HCT116 (cell line): ENCODE data around the gene EHMT1. TPM values are rescaled to one million over a fixed set of nuclear protein-coding genes. Genes with fewer than 3 reads are reported as not detected.

Source experiments
- ATAC-seq: fragments of 200-7000 bp; cut with Tn5 transposase; 2 replicates; pipeline ENCODE4 v1.9.1; 2020; ENCODE audit warnings: mild to moderate bottlenecking, moderate library complexity
- BruUV-seq: library from RNA; stranded (reverse); fragments of 400-500 nt; replicated peaks from 2 replicates; lab custom pipeline; 2021; lab: Mats Ljungman, UMichigan
- CTCF ChIA-PET: fragments of 300-600 bp; sonication (Branson Sonifier 250); formaldehyde crosslinking; loops from one replicate; lab custom pipeline; 2021; ENCODE audit warnings: antibody characterized with exemption; lab: Charles Lee
- POLR2A ChIA-PET: fragments of 300-600, 350-600 bp; sonication (Branson Sonifier 250); formaldehyde crosslinking; loops from one replicate; lab custom pipeline; 2021; ENCODE audit warnings: antibody characterized with exemption; lab: Charles Lee
- RAD21 ChIA-PET, 2 experiments: fragments of 300-600 bp; sonication (Branson Sonifier 250); formaldehyde crosslinking; loops; one replicate each; lab custom pipeline; 2023; ENCODE audit warnings: low total read pairs in 2 of 2; ENCODE audit not compliant: uncharacterized antibody in 2 of 2, unreplicated experiment in 2 of 2, low non-redundant PET in 1 of 2; lab: Charles Lee
- DNase-seq: peaks from one replicate; pipeline ENCODE4 v3.0.0-alpha.2; 2010; ENCODE audit warnings: low read depth, low spot score
- H2AFZ ChIP-seq: fragments of 200-600 bp; shearing (Covaris generic), sonication (generic); 2 replicates; pipeline ENCODE4 v1.6.1; 2017; ENCODE audit warnings: low read depth, mixed run types, mixed read lengths, antibody characterized with exemption, low read length; ENCODE audit not compliant: poor library complexity, severe bottlenecking
- H3K27ac ChIP-seq: 2 replicates; pipeline ENCODE4 v1.5.1; 2012; ENCODE audit warnings: low read depth, low read length
- H3K27me3 ChIP-seq: fragments of 200-600 bp; sonication (generic); 2 replicates; pipeline ENCODE4 v1.6.1; 2016; ENCODE audit warnings: mixed run types, low read length, mixed read lengths; ENCODE audit not compliant: insufficient read depth
- H3K36me3 ChIP-seq, 2 experiments: fragments of 200-500 bp in 1 of 2; fragments of 200-600 bp in 1 of 2; sonication (Bioruptor generic) in 1 of 2; sonication (generic) in 1 of 2; 2 replicates each; pipeline versions ENCODE4 v1.5.1 to v1.6.1; 2014 to 2016; ENCODE audit warnings: low read length in 2 of 2, inconsistent platforms in 1 of 2, mixed read lengths in 1 of 2, mixed run types in 1 of 2; ENCODE audit not compliant: insufficient read depth in 2 of 2, control insufficient read depth in 1 of 2
- H3K4me1 ChIP-seq, 2 experiments: fragments of 200-600 bp in 1 of 2; sonication (generic) in 1 of 2; 2 replicates each; pipeline versions ENCODE4 v1.5.1 to v1.6.1; 2012 to 2017; ENCODE audit warnings: low read length in 2 of 2, inconsistent platforms in 1 of 2, mild to moderate bottlenecking in 1 of 2, mixed read lengths in 1 of 2, mixed run types in 1 of 2, moderate library complexity in 1 of 2; ENCODE audit not compliant: insufficient read depth in 2 of 2, control insufficient read depth in 1 of 2
- H3K4me2 ChIP-seq: fragments of 200-600 bp; sonication (generic); 2 replicates; pipeline ENCODE4 v1.6.1; 2017; ENCODE audit warnings: mixed run types, low read length, mixed read lengths
- H3K4me3 ChIP-seq, 2 experiments: fragments of 200-600 bp in 1 of 2; sonication (generic) in 1 of 2; replicated peaks in 1 of 2; 2 replicates each; pipeline ENCODE4 v1.5.1; 2011 to 2016; ENCODE audit warnings: low read length in 2 of 2, control low read depth in 1 of 2, low read depth in 1 of 2, mild to moderate bottlenecking in 1 of 2, mixed read lengths in 1 of 2, mixed run types in 1 of 2
- H3K79me2 ChIP-seq: fragments of 200-600 bp; sonication (generic); 2 replicates; pipeline ENCODE4 v1.6.1; 2017; ENCODE audit warnings: mild to moderate bottlenecking, mixed run types, low read length, moderate library complexity, mixed read lengths; ENCODE audit not compliant: insufficient read depth
- H3K9ac ChIP-seq: fragments of 200-600 bp; sonication (generic); 2 replicates; pipeline ENCODE4 v1.6.1; 2016; ENCODE audit warnings: low read length, mixed read lengths
- H3K9me2 ChIP-seq: fragments of 200-600 bp; sonication (generic), shearing (Covaris generic); 2 replicates; pipeline ENCODE4 v1.6.1; 2017; ENCODE audit warnings: mixed run types, mild to moderate bottlenecking, moderate library complexity; ENCODE audit not compliant: insufficient read depth
- H3K9me3 ChIP-seq, 2 experiments: fragments of 200-500 bp in 1 of 2; fragments of 200-600 bp in 1 of 2; sonication (Bioruptor generic) in 1 of 2; sonication (generic) in 1 of 2; 2 replicates each; pipeline ENCODE4 v1.6.1; 2014 to 2017; ENCODE audit warnings: low read length in 2 of 2, mixed read lengths in 2 of 2, inconsistent platforms in 1 of 2, low read depth in 1 of 2, mild to moderate bottlenecking in 1 of 2, mixed run types in 1 of 2, moderate library complexity in 1 of 2; ENCODE audit not compliant: control insufficient read depth in 1 of 2, insufficient read depth in 1 of 2
- H4K20me1 ChIP-seq: fragments of 200-600 bp; sonication (generic), shearing (Covaris generic); 2 replicates; pipeline ENCODE4 v1.6.1; 2017; ENCODE audit warnings: mixed run types, mild to moderate bottlenecking, moderate library complexity; ENCODE audit not compliant: insufficient read depth
- CBX3 ChIP-seq: IDR thresholded peaks from 2 replicates; pipeline ENCODE4 v1.6.1; 2012; ENCODE audit warnings: low read depth
- CEBPB ChIP-seq: IDR thresholded peaks from 2 replicates; pipeline ENCODE4 v1.6.1; 2012; ENCODE audit warnings: low read depth
- CTCF ChIP-seq, 3 experiments: fragments of 200-600 bp in 1 of 3; sonication (generic) in 1 of 3; IDR thresholded peaks in 2 of 3; conservative IDR thresholded peaks in 1 of 3; 2 replicates each; pipeline ENCODE4 v1.5.1; 2012 to 2017; ENCODE audit warnings: low read depth in 2 of 3, low read length in 2 of 3, antibody characterized with exemption in 1 of 3, borderline replicate concordance in 1 of 3, control low read depth in 1 of 3, mild to moderate bottlenecking in 1 of 3, mixed read lengths in 1 of 3, mixed run types in 1 of 3, moderate library complexity in 1 of 3; ENCODE audit not compliant: insufficient read depth in 1 of 3
- ELF1 ChIP-seq: IDR thresholded peaks from 2 replicates; pipeline ENCODE4 v1.6.1; 2012; ENCODE audit warnings: low read depth, borderline replicate concordance
- FOSL1 ChIP-seq: IDR thresholded peaks from 2 replicates; pipeline ENCODE4 v1.6.1; 2012; ENCODE audit warnings: low read depth
- JUND ChIP-seq: IDR thresholded peaks from 2 replicates; pipeline ENCODE4 v1.6.1; 2012
- MAX ChIP-seq: IDR thresholded peaks from 2 replicates; pipeline ENCODE4 v1.6.1; 2012
- POLR2AphosphoS5 ChIP-seq: IDR thresholded peaks from 2 replicates; pipeline ENCODE4 v1.6.1; 2011; ENCODE audit warnings: mild to moderate bottlenecking, low read depth, low read length, moderate library complexity
- SP1 ChIP-seq: IDR thresholded peaks from 2 replicates; pipeline ENCODE4 v1.6.1; 2012; ENCODE audit warnings: low read depth
- SRF ChIP-seq: IDR thresholded peaks from 2 replicates; pipeline ENCODE4 v1.6.1; 2012; ENCODE audit warnings: low read depth
- TCF7L2 ChIP-seq: IDR thresholded peaks from 2 replicates; pipeline ENCODE4 v1.7.0; 2011; ENCODE audit warnings: borderline replicate concordance, inconsistent platforms; ENCODE audit not compliant: insufficient read depth, insufficient read length; ENCODE audit errors: extremely low read depth
- YY1 ChIP-seq: IDR thresholded peaks from 2 replicates; pipeline ENCODE4 v1.6.1; 2011; ENCODE audit warnings: low read length, low read depth, moderate library complexity, mild to moderate bottlenecking; ENCODE audit not compliant: insufficient replicate concordance; ENCODE audit errors: extremely low read depth
- ZBTB33 ChIP-seq: IDR thresholded peaks from 2 replicates; pipeline ENCODE4 v1.6.1; 2011; ENCODE audit warnings: mild to moderate bottlenecking, low read length, moderate library complexity; ENCODE audit not compliant: insufficient replicate concordance; ENCODE audit errors: extremely low read depth
- ZFX ChIP-seq: fragments of 450-650 bp; IDR thresholded peaks from 2 replicates; pipeline ENCODE4 v1.6.1; 2017
- ZNF274 ChIP-seq: fragments of 200-500 bp; sonication (Bioruptor generic); IDR thresholded peaks from 2 replicates; pipeline ENCODE4 v1.6.1; 2014; ENCODE audit warnings: mild to moderate bottlenecking, low read depth, low read length, inconsistent platforms
- intact Hi-C: fragments of 100-400 bp; cut with micrococcal nuclease; formaldehyde crosslinking; loops from 2 replicates; pipeline ENCODE4 v1.10.0; 2022
- total RNA-seq: library from RNA; stranded (reverse); gene quantifications from one replicate; pipeline ENCODE4 v1.2.1, GENCODE V29; 2021; ENCODE audit not compliant: unreplicated experiment
- TF ChIP-seq, protein P1 (sequence below): IDR thresholded peaks from 2 replicates; pipeline ENCODE4 v1.6.1; 2012

The EHMT1 gene
- total RNA-seq, 1 experiment from 2014 or later, result 86.1 TPM

- Histone ChIP-seq H3K4me1 (no peaks in the 10 kb centered on the region), H3K36me3 (peaks cover 17 to 30% of the 10 kb centered on the region in 2 experiments; a peak in 3 of 4 replicates), H3K9ac (no peak overlapping the region), H4K20me1 (no peaks in the 10 kb centered on the region), H3K4me2 (no peak overlapping the region), H3K27me3 (no peaks in the 10 kb centered on the region)
- ChIA-PET CTCF (no interaction called here), RAD21 (no interaction called here)
- intact Hi-C loops, result no loop called here
- no peak for ATAC-seq
- DNase-seq, result no peak
- TF ChIP-seq YY1, result no peak
- TF ChIP-seq SRF, result no peak
- no peak for TF ChIP-seq ZBTB33
- no peak for TF ChIP-seq CEBPB
- TF ChIP-seq JUND, result no peak
- no peak for TF ChIP-seq ELF1
- no peak for TF ChIP-seq SP1
- TF ChIP-seq MAX, result no peak
- TF ChIP-seq, protein P1, sequence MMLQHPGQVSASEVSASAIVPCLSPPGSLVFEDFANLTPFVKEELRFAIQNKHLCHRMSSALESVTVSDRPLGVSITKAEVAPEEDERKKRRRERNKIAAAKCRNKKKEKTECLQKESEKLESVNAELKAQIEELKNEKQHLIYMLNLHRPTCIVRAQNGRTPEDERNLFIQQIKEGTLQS, result no peak
- no peak for TF ChIP-seq FOSL1
- no peak for TF ChIP-seq CTCF (IDR thresholded peaks at IDR 0.05 in 2 of 3, conservative IDR thresholded peaks at IDR 0.05 in 1 of 3; ENCODE audit: borderline replicate concordance in 1 of 3, insufficient read depth in 1 of 3, low read depth in 2 of 3, low read length in 2 of 3)
- TF ChIP-seq ZFX, result no peak
- no peak for TF ChIP-seq ZNF274
- TF ChIP-seq CBX3, result no peak
- no peak for TF ChIP-seq TCF7L2
- no peak for TF ChIP-seq POLR2AphosphoS5
- TF ChIP-seq, all 23 proteins: peak for 0
- POLR2A ChIA-PET, result no interaction called here
- Histone ChIP-seq H3K4me3 (no peak overlapping the region), H3K9me3 (no peaks in the 10 kb centered on the region), H3K27ac (no peak overlapping the region), H2AFZ (no peak overlapping the region), H3K79me2 (peaks cover 35% of the 10 kb centered on the region), H3K9me2 (no peaks in the 10 kb centered on the region)
- no TSS peak for BruUV-seq
These were observed 49.1 kb upstream of the EHMT1 start for GRCh38 chr9:137569609-137570203.
